MM.1S (cell line): ENCODE results near the gene MTARC2.

ENCODE experiments used
- DNase-seq: peaks from one replicate; pipeline ENCODE4 v3.0.0-alpha.2; 2015
- H2AFZ ChIP-seq: fragments of 300-600 bp; sonication (generic); 2 replicates; pipeline ENCODE4 v1.6.0; 2016; ENCODE audit warnings: antibody characterized with exemption, low read length
- H3F3A ChIP-seq: fragments of 300-600 bp; sonication (generic); 2 replicates; pipeline ENCODE4 v1.6.1; 2016; ENCODE audit warnings: mild to moderate bottlenecking, antibody characterized with exemption, low read length, moderate library complexity, mixed read lengths; ENCODE audit not compliant: insufficient read depth
- H3K27ac ChIP-seq: fragments of 300-600 bp; sonication (generic); 2 replicates; pipeline ENCODE4 v1.5.1; 2016; ENCODE audit warnings: mild to moderate bottlenecking, low read length
- H3K27me3 ChIP-seq: fragments of 300-600 bp; sonication (generic); replicated peaks from 2 replicates; pipeline ENCODE4 v1.6.0; 2016; ENCODE audit warnings: low read length; ENCODE audit not compliant: insufficient read depth
- H3K36me3 ChIP-seq: fragments of 300-600 bp; sonication (generic); replicated peaks from 2 replicates; pipeline ENCODE4 v1.6.1; 2016; ENCODE audit warnings: mild to moderate bottlenecking, low read length, mixed read lengths; ENCODE audit not compliant: insufficient read depth
- H3K4me1 ChIP-seq: fragments of 300-600 bp; sonication (generic); 2 replicates; pipeline ENCODE4 v1.6.1; 2016; ENCODE audit warnings: low read length, mixed read lengths
- H3K4me2 ChIP-seq: fragments of 300-600 bp; sonication (generic); 2 replicates; pipeline ENCODE4 v1.6.0; 2016; ENCODE audit warnings: low read depth, low read length
- H3K4me3 ChIP-seq: fragments of 300-600 bp; sonication (generic); 2 replicates; pipeline ENCODE4 v1.5.1; 2016; ENCODE audit warnings: low read length, mixed read lengths
- H3K79me2 ChIP-seq: fragments of 300-600 bp; sonication (generic); 2 replicates; pipeline ENCODE4 v1.6.1; 2016; ENCODE audit warnings: mixed run types, low read length, mixed read lengths
- H3K9ac ChIP-seq: fragments of 300-600 bp; sonication (generic); 2 replicates; pipeline ENCODE4 v1.6.1; 2016; ENCODE audit warnings: low read length, mixed read lengths
- H3K9me2 ChIP-seq: fragments of 300-600 bp; sonication (generic); replicated peaks from 2 replicates; pipeline ENCODE4 v1.6.1; 2016; ENCODE audit warnings: mild to moderate bottlenecking, low read length, mixed read lengths; ENCODE audit not compliant: insufficient read depth
- H3K9me3 ChIP-seq: fragments of 300-600 bp; sonication (generic); replicated peaks from 2 replicates; pipeline ENCODE4 v1.6.1; 2016; ENCODE audit warnings: mild to moderate bottlenecking, low read length, mixed read lengths; ENCODE audit not compliant: insufficient read depth
- H4K20me1 ChIP-seq: fragments of 300-600 bp; sonication (generic); 2 replicates; pipeline ENCODE4 v1.6.1; 2016; ENCODE audit warnings: mild to moderate bottlenecking, low read length, moderate library complexity, mixed read lengths; ENCODE audit not compliant: insufficient read depth
- EZH2 ChIP-seq: fragments of 300-600 bp; sonication (generic); optimal IDR thresholded peaks from 2 replicates; pipeline ENCODE3; 2017; ENCODE audit warnings: low read depth, mild to moderate bottlenecking, antibody characterized with exemption, low read length, mixed read lengths
- EZH2phosphoT487 ChIP-seq: fragments of 300-600 bp; sonication (generic); IDR thresholded peaks from 2 replicates; pipeline ENCODE4 v1.6.1; 2018; ENCODE audit warnings: antibody characterized with exemption, low read length
- TF ChIP-seq, protein P1 (sequence below): fragments of 300-600 bp; sonication (generic); IDR thresholded peaks from 2 replicates; pipeline ENCODE4 v1.5.1; 2016; ENCODE audit warnings: antibody characterized with exemption, low read length, mixed read lengths

MTARC2 gene

DNA sequence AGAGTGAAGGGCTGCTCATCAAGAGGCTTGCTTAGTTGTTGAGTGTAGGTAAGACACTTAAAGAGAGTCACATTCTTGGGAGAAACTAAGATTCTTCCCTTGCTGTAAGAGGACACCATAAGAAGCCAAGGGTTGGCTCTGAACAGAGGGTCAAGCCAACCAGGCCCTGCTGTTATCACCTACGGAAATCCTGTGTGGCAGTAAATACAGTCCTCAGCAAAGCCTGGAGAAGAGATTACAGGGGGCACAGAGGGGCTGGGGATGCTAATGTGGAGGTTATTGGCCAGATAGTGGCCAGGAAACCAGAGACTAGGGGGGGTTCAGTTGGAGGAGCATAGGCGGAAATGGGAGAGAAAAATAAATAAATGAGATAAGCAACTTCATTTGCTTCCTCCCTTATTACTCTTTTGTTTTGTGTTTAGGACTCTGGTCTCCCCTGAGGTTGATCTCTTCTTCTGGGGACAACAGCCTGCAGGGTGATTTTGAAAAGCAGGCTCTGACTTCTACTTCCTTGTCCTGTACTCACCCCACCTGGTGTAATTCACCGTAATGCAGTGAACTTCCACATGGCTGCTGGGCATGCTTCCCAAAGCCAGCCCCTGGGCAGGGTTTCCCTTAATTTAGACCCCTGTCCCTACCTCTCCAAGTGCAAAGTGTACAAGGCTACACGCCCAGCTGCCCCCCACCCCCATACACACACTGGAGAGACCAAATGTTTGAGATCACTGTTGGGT is 79.5 kb downstream of the MTARC2 start:
- Histone ChIP-seq H4K20me1 (no peaks in the 10 kb centered on the region), H2AFZ (no peak overlapping the region), H3K79me2 (no peaks in the 10 kb centered on the region)

DNA sequence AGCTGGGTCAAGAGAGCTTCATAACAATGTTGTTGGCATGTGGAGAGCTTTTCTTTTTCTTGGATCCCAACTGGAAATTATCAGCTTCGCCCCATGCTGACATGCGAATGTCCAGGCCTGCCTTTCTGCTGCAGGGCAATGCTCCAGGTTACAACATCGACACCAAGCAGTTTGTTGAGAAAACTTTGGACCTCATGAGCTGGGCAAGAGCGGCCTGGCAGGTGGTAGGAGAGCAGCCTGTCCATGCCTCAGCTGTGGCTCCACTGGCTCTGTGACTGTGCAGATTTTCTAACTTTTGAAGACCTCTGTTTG is 80.0 kb downstream of the MTARC2 start:
- no peaks in the 10 kb centered on the region for H4K20me1 ChIP-seq
- TF ChIP-seq, protein P1, sequence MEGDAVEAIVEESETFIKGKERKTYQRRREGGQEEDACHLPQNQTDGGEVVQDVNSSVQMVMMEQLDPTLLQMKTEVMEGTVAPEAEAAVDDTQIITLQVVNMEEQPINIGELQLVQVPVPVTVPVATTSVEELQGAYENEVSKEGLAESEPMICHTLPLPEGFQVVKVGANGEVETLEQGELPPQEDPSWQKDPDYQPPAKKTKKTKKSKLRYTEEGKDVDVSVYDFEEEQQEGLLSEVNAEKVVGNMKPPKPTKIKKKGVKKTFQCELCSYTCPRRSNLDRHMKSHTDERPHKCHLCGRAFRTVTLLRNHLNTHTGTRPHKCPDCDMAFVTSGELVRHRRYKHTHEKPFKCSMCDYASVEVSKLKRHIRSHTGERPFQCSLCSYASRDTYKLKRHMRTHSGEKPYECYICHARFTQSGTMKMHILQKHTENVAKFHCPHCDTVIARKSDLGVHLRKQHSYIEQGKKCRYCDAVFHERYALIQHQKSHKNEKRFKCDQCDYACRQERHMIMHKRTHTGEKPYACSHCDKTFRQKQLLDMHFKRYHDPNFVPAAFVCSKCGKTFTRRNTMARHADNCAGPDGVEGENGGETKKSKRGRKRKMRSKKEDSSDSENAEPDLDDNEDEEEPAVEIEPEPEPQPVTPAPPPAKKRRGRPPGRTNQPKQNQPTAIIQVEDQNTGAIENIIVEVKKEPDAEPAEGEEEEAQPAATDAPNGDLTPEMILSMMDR: no peak
- TF ChIP-seq EZH2: no peak
- TF ChIP-seq EZH2phosphoT487: no peak
- no peaks in the 10 kb centered on the region for H3K9me3 ChIP-seq

More for the DNA sequence above, 79.5 kb downstream of the MTARC2 start:
- Histone ChIP-seq H3K9me3 (no peaks in the 10 kb centered on the region), H3K4me2 (no peak overlapping the region), H3K4me1 (no peaks in the 10 kb centered on the region), H3K27me3 (no peaks in the 10 kb centered on the region), H3K9me2 (no peaks in the 10 kb centered on the region), H3K4me3 (no peak overlapping the region), H3K36me3 (no peaks in the 10 kb centered on the region), H3K9ac (no peak overlapping the region), H3K27ac (no peak overlapping the region), H3F3A (no peaks in the 10 kb centered on the region)
- TF ChIP-seq EZH2phosphoT487 (no peak), EZH2 (no peak)
- TF ChIP-seq, protein P1: no peak
- DNase-seq: no peak

DNA sequence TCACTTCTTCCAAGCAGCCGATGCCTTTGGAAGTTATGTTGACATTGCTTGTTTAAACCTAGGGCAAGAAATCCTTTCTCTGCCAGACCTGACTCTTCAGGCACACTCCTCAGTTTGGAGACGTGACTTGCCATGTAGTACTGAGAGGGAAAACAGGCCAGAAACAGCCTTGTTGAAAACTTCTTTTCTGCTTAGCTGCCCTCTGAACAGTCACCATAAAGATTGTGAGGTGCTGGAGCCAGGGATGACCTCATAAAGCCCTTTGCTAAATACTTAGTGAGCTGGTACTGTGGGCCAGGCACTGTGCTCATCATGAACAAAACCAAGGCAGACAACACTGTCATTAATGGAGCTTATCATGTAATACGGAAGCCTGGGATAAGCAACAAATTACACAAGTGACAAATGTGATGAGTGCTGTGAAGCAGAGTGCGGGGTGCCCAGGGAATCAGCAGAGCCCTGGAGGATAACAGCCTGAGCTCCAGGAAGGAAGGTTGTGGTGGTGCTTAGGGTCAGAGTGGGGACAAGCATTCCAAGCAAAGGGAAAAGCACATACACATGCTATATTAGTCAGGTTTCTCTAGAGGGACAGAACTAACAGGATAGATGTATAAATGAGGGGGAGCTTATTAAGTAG is 80.9 kb downstream of the MTARC2 start:
- Histone ChIP-seq H4K20me1 (no peaks in the 10 kb centered on the region), H3K79me2 (no peaks in the 10 kb centered on the region), H3K9me3 (no peaks in the 10 kb centered on the region), H3K9ac (no peak overlapping the region), H3K4me3 (no peak overlapping the region), H3K36me3 (no peaks in the 10 kb centered on the region), H3K4me2 (no peak overlapping the region), H3K9me2 (no peaks in the 10 kb centered on the region), H3K27me3 (no peaks in the 10 kb centered on the region), H3K4me1 (no peaks in the 10 kb centered on the region), H2AFZ (no peak overlapping the region), H3F3A (no peaks in the 10 kb centered on the region), H3K27ac (no peak overlapping the region)
- TF ChIP-seq EZH2 (no peak), EZH2phosphoT487 (no peak)
- TF ChIP-seq, protein P1: no peak
- DNase-seq: no peak

More for the DNA sequence above, 80.0 kb downstream of the MTARC2 start:
- Histone ChIP-seq H3K79me2 (no peaks in the 10 kb centered on the region), H3K27me3 (no peaks in the 10 kb centered on the region), H2AFZ (no peak overlapping the region), H3K4me1 (no peaks in the 10 kb centered on the region), H3K4me2 (no peak overlapping the region), H3K4me3 (no peak overlapping the region), H3K9ac (no peak overlapping the region), H3K27ac (no peak overlapping the region), H3F3A (no peaks in the 10 kb centered on the region), H3K9me2 (no peaks in the 10 kb centered on the region), H3K36me3 (no peaks in the 10 kb centered on the region)
- no peak for DNase-seq
